ENCODE data around the gene RNU6-7.

Gene RNU6-7

GRCh38 chr14:32201816-32202490 lies at the start of gene RNU6-7:
RNU6-7 (plus strand) TSS chr14:32202045.
- peak; percentile 37 for DNase-seq

- DNase-seq: no peak
Measured at GRCh38 chr14:32166029-32166428, 35.8 kb upstream of the RNU6-7 start.

DNA sequence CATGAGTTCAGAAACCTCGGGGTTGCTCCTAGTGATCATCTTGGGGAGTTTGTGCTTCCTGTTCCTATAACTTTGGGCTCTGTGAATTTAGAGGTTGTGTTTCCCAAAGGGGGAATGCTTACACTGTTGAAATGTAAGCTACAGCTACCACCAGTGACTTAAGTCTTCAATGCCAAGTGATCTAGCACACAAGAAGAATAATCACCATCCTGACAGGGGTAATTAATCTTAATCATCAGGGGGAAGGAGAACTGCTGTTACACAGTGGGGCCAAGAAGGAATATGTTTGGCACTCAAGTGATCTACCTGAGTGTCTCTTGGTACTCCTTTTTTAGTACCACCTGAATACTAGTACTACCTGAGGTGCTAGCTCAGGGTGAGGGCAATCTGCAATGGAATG lies 34.9 kb upstream of the RNU6-7 start:
- no peak for DNase-seq

- DNase-seq: no peak
Measured at GRCh38 chr14:32167907-32168306, 33.9 kb upstream of the RNU6-7 start.

GRCh38 chr14:32169191-32169590 lies 32.7 kb upstream of the RNU6-7 start:
- no peak for DNase-seq

GRCh38 chr14:32171469-32171868 lies 30.4 kb upstream of the RNU6-7 start:
- no peak for DNase-seq

- no peak for DNase-seq
Measured at GRCh38 chr14:32183151-32184058, 18.4 kb upstream of the RNU6-7 start.

- DNase-seq: no peak
Measured at GRCh38 chr14:32185097-32185496, 16.7 kb upstream of the RNU6-7 start.

- DNase-seq: no peak
Measured at GRCh38 chr14:32186248-32186647, 15.6 kb upstream of the RNU6-7 start.

DNA sequence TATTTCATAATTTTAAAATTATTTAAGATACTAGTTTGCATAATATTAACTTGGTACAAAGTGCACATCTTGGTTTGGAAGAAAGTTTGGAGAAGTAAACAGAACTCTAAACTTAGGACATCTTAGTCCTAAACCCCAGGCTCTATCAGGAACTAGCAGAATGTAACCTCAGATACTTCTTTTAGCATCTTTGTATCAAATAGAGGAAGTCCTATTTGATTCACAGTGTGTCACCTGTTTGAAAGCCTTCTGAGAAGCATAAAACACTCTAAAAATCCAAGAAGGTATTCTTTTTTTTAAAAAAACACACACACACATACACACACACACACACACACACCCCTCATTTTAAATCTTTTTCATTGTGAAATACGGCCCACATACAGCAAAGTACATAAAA lies 12.0 kb upstream of the RNU6-7 start:
- DNase-seq: no peak

- DNase-seq: no peak
Measured at GRCh38 chr14:32190673-32191072, 11.2 kb upstream of the RNU6-7 start.

DNA sequence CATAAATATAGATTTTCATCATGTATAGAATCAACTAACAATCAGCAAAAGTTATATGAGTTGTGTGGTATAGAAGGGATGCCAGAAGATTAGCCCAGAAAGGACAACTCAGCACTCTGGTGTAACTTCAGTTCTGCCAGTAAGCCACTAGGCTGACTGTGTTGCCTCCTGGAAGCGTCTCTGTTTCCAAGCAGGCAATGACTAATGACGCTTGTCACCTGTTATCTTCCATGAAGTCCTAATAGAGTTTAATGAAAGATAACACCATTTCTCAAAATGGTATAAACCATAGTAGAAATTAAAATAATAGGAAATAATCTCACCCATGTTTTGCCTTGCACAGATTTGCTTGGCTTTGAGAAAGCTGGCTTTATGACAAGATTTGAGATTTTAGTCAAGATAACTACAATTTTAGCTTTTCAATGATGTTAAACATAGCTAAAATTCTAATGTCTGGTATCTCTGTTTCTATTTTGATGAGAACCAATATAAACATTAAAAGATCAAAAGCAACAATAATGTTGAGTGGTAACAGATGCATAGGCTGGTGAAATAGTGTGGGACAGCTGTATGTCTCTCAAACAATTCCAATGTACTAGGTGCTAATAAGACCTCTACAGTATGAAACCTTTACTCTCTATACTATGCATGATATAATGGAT lies 9.0 kb upstream of the RNU6-7 start:
- DNase-seq: no peak

- DNase-seq: no peak
Measured at GRCh38 chr14:32193532-32193931, 8.3 kb upstream of the RNU6-7 start.

DNA sequence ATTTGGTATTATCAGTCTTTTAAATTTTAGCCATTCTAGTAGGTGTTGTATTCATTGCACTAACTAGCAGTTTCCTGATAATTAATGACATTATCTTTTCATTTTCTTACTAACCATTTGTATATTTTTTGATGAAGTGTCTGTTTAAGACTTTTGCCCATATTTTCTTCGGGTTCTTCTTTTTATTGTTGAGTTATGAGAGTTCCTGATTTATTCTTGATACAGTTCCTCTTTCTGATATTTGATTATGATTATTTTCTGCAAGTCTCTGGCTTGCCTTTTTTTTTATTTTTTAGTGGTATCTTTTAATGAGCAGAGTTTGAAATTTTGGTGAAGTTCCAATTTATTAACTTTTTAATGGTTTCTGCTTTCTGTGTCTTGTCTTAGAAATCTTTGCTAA lies 6.2 kb upstream of the RNU6-7 start:
- no peak for DNase-seq

- no peak for DNase-seq
Measured at GRCh38 chr14:32197919-32198318, 3.9 kb upstream of the RNU6-7 start.

- DNase-seq: no peak
Measured at GRCh38 chr14:32200368-32201192, 1.3 kb upstream of the RNU6-7 start.

DNA sequence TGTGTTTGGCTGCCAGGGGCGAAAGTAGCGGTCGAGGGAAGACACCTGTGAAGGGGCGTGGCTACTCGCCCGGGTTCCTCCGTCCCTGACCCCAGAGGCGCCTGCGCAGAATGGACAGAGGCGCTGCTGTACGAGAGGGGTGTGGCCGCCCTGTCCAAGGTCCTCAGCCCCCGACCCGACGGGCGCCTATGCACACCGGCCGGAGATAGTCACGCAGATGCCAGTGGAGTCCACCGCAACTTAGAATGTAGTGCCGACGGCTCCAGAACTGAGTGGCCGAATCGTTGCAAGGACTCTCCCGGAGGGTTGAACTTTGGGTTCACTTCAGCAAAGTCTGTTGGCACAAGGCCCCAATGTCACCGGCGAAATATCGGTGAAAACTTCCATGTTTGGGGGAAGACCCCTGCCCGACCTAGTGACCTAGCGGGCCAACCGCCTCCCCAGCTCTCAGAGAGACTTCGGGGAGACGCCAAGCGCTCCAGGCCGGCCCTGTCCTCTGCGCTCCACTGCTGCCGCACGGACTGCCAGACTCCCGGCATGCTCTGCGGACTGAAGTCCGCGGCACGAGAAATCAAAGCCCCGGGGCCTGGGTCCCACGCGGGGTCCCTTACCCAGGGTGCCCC lies 541 bp upstream of the RNU6-7 start:
- DNase-seq: peak; percentile 74

GRCh38 chr14:32202491-32202997 lies 699 bp downstream of the RNU6-7 start:
- DNase-seq: no peak

DNA sequence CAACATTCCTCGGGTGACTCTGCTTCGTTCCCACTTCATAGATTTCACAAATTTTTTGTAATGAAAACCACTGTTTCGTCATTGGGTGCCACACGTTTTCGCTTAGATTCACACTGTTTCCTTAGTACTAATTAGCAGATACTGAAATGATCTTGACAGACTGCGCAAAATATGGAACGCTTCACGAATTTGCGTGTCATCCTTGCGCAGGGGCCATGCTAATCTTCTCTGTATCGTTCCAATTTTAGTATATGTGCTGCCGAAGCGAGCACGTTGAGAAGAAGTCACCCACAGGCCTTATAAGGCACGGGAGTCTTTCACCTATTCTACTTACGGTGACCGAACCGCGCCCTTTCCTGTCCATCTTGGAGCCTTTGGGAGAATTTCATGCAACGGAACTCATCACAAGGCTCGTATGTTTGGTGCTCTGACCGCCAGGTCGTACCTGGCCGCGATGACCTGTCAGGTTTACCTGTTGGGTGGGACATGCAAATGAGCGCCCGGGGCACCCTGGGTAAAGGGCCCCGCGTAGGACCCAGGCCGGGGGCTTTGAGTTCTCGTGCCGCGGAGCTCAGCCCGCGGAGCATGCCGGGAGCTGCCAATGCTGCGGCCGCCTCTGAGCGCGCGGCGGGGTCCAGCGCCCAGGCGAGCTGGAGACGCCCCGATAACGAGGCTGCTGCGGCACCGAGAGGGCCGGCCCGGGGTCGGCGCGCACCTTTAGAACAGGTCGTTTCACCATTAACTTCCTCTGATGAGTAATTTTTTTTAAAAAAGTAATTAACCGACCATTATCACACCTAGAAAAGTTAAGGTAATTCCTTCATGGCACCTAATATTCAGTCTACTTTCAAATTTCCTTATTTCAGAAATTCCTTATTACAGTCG lies 1.4 kb downstream of the RNU6-7 start, which contains the start of gene RNU6-8:
RNU6-8 (minus strand) TSS at position 272 of the 885 bp plus-strand sequence.
- DNase-seq: peak; percentile 79

GRCh38 chr14:32203928-32204357 lies 2.1 kb downstream of the RNU6-7 start:
- DNase-seq: no peak

DNA sequence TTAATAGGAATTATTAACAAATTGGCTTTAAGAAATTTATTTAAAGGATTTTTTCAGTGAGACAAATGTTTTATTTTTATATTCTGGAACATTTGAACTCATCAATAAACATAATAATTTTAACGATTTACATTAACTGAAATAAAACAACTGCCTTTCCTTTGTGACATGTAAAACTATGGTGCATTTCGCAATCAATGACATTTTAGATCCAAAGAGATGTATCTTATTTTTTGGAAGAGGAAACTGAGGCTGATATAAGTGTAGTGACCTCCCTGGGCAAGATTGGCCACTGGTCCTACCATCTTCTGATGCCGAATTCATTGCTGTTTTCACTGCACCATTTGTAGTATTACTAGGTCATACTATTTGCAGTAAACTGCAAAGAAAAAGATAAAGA lies 3.7 kb downstream of the RNU6-7 start:
- DNase-seq: no peak

All from NCI-H1417 treated with DMSO at 0.1 percent for 48 hours (cell line).